CD4-positive, alpha-beta T cell (primary cell): ENCODE data around the gene INPP5A. TPM values are rescaled to one million over a fixed set of nuclear protein-coding genes. Genes with fewer than 3 reads are reported as not detected.

Experiments
- ATAC-seq: fragments of 200-7000 bp; cut with Tn5 transposase; one replicate; pipeline ENCODE4 v1.10.0; 2022; ENCODE audit warnings: mild to moderate bottlenecking; ENCODE audit not compliant: poor library complexity
- CTCF ChIA-PET: fragments of 350-600 bp; sonication (Branson Sonifier 250); formaldehyde crosslinking; loops from one replicate; lab custom pipeline; 2021; ENCODE audit warnings: antibody characterized with exemption, inconsistent platforms; lab: Charles Lee
- POLR2A ChIA-PET: fragments of 350-600 bp; sonication (Branson Sonifier 250); formaldehyde crosslinking; loops from one replicate; lab custom pipeline; 2021; ENCODE audit warnings: antibody characterized with exemption, inconsistent platforms; lab: Charles Lee
- DNase-seq, 14 experiments: peaks; one replicate each; pipeline ENCODE4 v3.0.0-alpha.2; 2013 to 2020; ENCODE audit warnings: mixed read lengths in 2 of 14
- H3K27ac ChIP-seq, 2 donors: one replicate each; pipeline versions ENCODE4 v1.5.1 to v1.7.0; 2013; ENCODE audit warnings: low read length in 2 of 2, low read depth in 1 of 2, mild to moderate bottlenecking in 1 of 2
- H3K27me3 ChIP-seq, 2 experiments: 1 replicate in 1 of 2; 2 replicates in 1 of 2; pipeline versions ENCODE4 v1.6.1 to v1.7.0; 2013; ENCODE audit warnings: low read length in 2 of 2, control low read depth in 1 of 2, mild to moderate bottlenecking in 1 of 2, moderate library complexity in 1 of 2; ENCODE audit not compliant: insufficient read depth in 2 of 2, control insufficient read depth in 1 of 2
- H3K36me3 ChIP-seq: one replicate; pipeline ENCODE4 v1.6.1; 2013; ENCODE audit warnings: low read length, control low read depth; ENCODE audit not compliant: insufficient read depth
- H3K4me1 ChIP-seq: one replicate; pipeline ENCODE4 v1.6.1; 2013; ENCODE audit warnings: low read length, control low read depth; ENCODE audit not compliant: insufficient read depth
- H3K4me3 ChIP-seq: one replicate; pipeline ENCODE4 v1.5.1; 2013; ENCODE audit warnings: mild to moderate bottlenecking, low read length, moderate library complexity
- H3K9me3 ChIP-seq, 2 experiments: 1 replicate in 1 of 2; 2 replicates in 1 of 2; pipeline versions ENCODE4 v1.6.1 to v1.7.0; 2013; ENCODE audit warnings: low read length in 2 of 2, mild to moderate bottlenecking in 2 of 2, control low read depth in 1 of 2, moderate library complexity in 1 of 2; ENCODE audit not compliant: control insufficient read depth in 1 of 2, insufficient read depth in 1 of 2
- H3K27ac Mint-ChIP-seq: one replicate; pipeline ENCODE4 v1.8.0; 2020; ENCODE audit warnings: mixed read lengths
- H3K27me3 Mint-ChIP-seq: one replicate; pipeline ENCODE4 v1.8.0; 2021; ENCODE audit warnings: mixed read lengths
- H3K36me3 Mint-ChIP-seq: one replicate; pipeline ENCODE4 v1.8.0; 2021; ENCODE audit warnings: low read depth, mixed read lengths
- H3K4me1 Mint-ChIP-seq: one replicate; pipeline ENCODE4 v1.8.0; 2021; ENCODE audit warnings: low read depth, mixed read lengths
- H3K4me3 Mint-ChIP-seq: one replicate; pipeline ENCODE4 v1.8.0; 2020; ENCODE audit warnings: mild to moderate bottlenecking, mixed read lengths
- H3K9me3 Mint-ChIP-seq: one replicate; pipeline ENCODE4 v1.8.0; 2020; ENCODE audit warnings: mixed read lengths
- intact Hi-C, 2 experiments: fragments of 100-400 bp; cut with DNase I in 1 of 2; cut with micrococcal nuclease in 1 of 2; formaldehyde crosslinking; loops; one replicate each; pipeline versions ENCODE4 v1.15.1 to v1.9.0; 2023 to 2025; cut with DNase I, micrococcal nuclease
- total RNA-seq, 174 experiments: library from RNA in 2 of 174; stranded (reverse) in 2 of 174; gene quantifications; one replicate each; pipeline ENCODE4 v1.2.3 and lab custom pipeline; 2021 to 2026
- TF ChIP-seq, protein P1 (sequence below): fragments of 200-600 bp; IDR thresholded peaks from one replicate; pipeline ENCODE4 v1.8.0; 2022; ENCODE audit warnings: antibody characterized with exemption, mild to moderate bottlenecking

Gene INPP5A
- total RNA-seq, 2 experiments from 2014 or later, result 22.0 to 24.8 TPM

DNA sequence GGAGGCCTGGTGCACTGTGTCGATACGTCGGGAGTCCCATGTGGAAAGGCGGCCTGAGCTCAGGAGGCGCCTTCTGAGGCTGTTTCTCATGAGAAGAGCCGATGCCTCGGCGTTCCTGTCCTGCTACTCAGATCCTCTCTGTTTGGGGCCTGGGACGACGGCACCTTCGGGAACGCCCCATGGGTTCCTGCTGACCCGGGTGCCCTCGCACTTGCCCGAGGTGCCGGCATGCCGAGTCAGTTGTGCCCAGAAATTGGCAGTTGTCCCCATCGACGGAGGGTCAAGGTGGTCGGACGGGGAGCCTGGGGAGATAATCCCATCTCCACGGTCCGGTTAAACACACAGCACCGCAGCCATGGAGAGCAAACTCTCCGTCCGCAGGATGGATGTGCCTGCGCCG is 215.4 kb downstream of the INPP5A start:
- Histone ChIP-seq H3K4me1 (no peaks in the 10 kb centered on the region), H3K4me3 (no peak overlapping the region), H3K36me3 (peaks cover 41% of the 10 kb centered on the region), H3K27ac (no peak overlapping the region), H3K9me3 (peaks cover 0 to 34% of the 10 kb centered on the region in 2 experiments), H3K27me3 (no peaks in the 10 kb centered on the region)
- ChIA-PET POLR2A (no interaction called here), CTCF (no interaction called here)
- no peak for DNase-seq
- Mint-ChIP-seq H3K27me3 (no peaks in the 10 kb centered on the region), H3K4me3 (no peak overlapping the region), H3K36me3 (peaks cover 57% of the 10 kb centered on the region), H3K4me1 (no peaks in the 10 kb centered on the region), H3K27ac (no peak overlapping the region), H3K9me3 (peaks cover 5% of the 10 kb centered on the region)
- TF ChIP-seq, protein P1, sequence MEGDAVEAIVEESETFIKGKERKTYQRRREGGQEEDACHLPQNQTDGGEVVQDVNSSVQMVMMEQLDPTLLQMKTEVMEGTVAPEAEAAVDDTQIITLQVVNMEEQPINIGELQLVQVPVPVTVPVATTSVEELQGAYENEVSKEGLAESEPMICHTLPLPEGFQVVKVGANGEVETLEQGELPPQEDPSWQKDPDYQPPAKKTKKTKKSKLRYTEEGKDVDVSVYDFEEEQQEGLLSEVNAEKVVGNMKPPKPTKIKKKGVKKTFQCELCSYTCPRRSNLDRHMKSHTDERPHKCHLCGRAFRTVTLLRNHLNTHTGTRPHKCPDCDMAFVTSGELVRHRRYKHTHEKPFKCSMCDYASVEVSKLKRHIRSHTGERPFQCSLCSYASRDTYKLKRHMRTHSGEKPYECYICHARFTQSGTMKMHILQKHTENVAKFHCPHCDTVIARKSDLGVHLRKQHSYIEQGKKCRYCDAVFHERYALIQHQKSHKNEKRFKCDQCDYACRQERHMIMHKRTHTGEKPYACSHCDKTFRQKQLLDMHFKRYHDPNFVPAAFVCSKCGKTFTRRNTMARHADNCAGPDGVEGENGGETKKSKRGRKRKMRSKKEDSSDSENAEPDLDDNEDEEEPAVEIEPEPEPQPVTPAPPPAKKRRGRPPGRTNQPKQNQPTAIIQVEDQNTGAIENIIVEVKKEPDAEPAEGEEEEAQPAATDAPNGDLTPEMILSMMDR, result no peak
- ATAC-seq, result no peak
- intact Hi-C loops, result no loop called here

DNA sequence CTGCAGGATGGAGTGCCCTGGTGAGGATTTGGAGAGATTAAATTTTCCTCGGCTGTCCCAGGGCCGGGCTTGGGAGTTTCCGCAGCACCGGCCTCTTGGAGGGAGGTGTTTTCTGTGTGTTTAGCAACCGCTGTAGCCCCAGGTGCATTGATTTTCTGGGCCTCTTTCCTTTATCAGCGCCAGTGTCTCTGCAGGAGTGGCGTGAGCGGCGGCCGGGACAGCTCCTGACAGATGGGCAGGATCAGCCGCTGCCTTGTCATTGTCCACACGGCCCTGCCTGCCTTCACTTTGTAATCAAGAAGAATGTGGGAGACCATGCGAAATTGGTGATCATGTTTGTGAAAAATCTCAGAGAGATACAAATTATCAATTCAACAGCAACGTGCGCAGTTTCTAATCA is 216.0 kb downstream of the INPP5A start:
- ATAC-seq (no peak), DNase-seq (no peak)
- peaks cover 52% of the 10 kb centered on the region for H3K36me3 Mint-ChIP-seq
- POLR2A ChIA-PET, result no interaction called here
- H3K27me3 ChIP-seq, result no peaks in the 10 kb centered on the region
- H3K4me3 ChIP-seq, result no peak overlapping the region
- no peaks in the 10 kb centered on the region for H3K27me3 Mint-ChIP-seq
- H3K36me3 ChIP-seq, result peaks cover 41% of the 10 kb centered on the region
- intact Hi-C loops, result no loop called here
- no peak overlapping the region for H3K27ac Mint-ChIP-seq
- peaks cover 0 to 34% of the 10 kb centered on the region in 2 experiments for H3K9me3 ChIP-seq
- CTCF ChIA-PET, result no interaction called here
- no peak overlapping the region for H3K27ac ChIP-seq
- TF ChIP-seq, protein P1, result no peak
- no peaks in the 10 kb centered on the region for H3K4me1 ChIP-seq
- H3K4me3 Mint-ChIP-seq, result no peak overlapping the region
- H3K4me1 Mint-ChIP-seq, result no peaks in the 10 kb centered on the region
- H3K9me3 Mint-ChIP-seq, result peaks cover 5% of the 10 kb centered on the region

DNA sequence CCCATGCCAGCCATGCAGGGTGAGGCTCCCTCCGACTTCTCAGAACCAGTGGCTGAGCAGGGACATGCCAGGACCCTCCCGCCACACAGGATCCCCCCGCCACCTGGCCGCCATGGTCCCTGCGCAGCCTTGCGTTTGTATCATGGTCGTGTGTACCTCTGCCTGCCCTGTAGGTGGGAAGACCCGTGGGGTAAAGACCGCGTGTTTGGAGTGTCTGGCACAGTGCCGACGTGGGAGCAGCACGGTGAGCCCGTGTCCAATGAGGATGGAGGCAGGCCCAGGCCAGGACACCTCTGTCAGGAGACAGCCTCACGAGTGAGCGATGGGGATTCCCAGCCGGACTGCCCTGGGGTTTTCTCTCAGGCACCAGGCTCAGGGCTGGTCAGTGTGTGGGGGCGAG is 216.5 kb downstream of the INPP5A start:
- H3K4me3 ChIP-seq, result no peak overlapping the region
- Mint-ChIP-seq H3K27me3 (no peaks in the 10 kb centered on the region), H3K27ac (no peak overlapping the region), H3K9me3 (peaks cover 5% of the 10 kb centered on the region), H3K4me1 (no peaks in the 10 kb centered on the region), H3K4me3 (no peak overlapping the region), H3K36me3 (peaks cover 52% of the 10 kb centered on the region)
- no peaks in the 10 kb centered on the region for H3K27me3 ChIP-seq
- H3K9me3 ChIP-seq, result peaks cover 0 to 34% of the 10 kb centered on the region in 2 experiments
- DNase-seq (no peak), ATAC-seq (no peak)
- POLR2A ChIA-PET, result no interaction called here
- intact Hi-C loops, result no loop called here
- H3K27ac ChIP-seq, result no peak overlapping the region
- H3K4me1 ChIP-seq, result no peaks in the 10 kb centered on the region
- TF ChIP-seq, protein P1, result no peak
- CTCF ChIA-PET, result no interaction called here
- H3K36me3 ChIP-seq, result peaks cover 41% of the 10 kb centered on the region
